Measurements from ENCODE around the gene SYNDIG1L. TPM values are rescaled to one million over a fixed set of nuclear protein-coding genes. Genes with fewer than 3 reads are reported as not detected.

SYNDIG1L gene
- total and polyA plus RNA-seq, 2 of the 13 experiments (the other 11 are each of a cell fraction or from before 2014, with no cell fraction given) = 0.04 TPM; not detected in 1

- POLR2A ChIA-PET = no interaction called here
- Histone ChIP-seq H3K4me3 (replicated peaks in 1 of 3; ENCODE audit: insufficient read depth in 1 of 3, low read depth in 2 of 3, low read length in 3 of 3) (no peak overlapping the region), H2AFZ (ENCODE audit: low read length) (no peak overlapping the region), H3K79me2 (ENCODE audit: insufficient read depth, low read length) (no peaks in the 10 kb centered on the region), H3K27me3 (ENCODE audit: control insufficient read depth in 1 of 2, insufficient read depth in 2 of 2, low read length in 2 of 2) (peaks cover 4 to 29% of the 10 kb centered on the region in 2 experiments), H3K9ac (ENCODE audit: insufficient read depth, low read depth, low read length) (no peak overlapping the region), H3K36me3 (replicated peaks in 1 of 2; ENCODE audit: control insufficient read depth in 1 of 2, insufficient read depth in 2 of 2, low read length in 2 of 2) (no peaks in the 10 kb centered on the region), H3K27ac (ENCODE audit: extremely low read length, insufficient read depth, low read length) (no peak overlapping the region), H4K20me1 (ENCODE audit: insufficient read depth, low read length) (no peaks in the 10 kb centered on the region), H3K4me1 (ENCODE audit: insufficient read depth, low read length) (no peaks in the 10 kb centered on the region), H3K9me3 (ENCODE audit: low read length) (no peaks in the 10 kb centered on the region), H3K4me2 (ENCODE audit: low read depth, low read length) (no peak overlapping the region)
- no peak for DNase-seq (ENCODE audit: low spot score)
- TF ChIP-seq ZNF557 (CRISPR knock-in tag; IDR thresholded peaks at IDR 0.05) = no peak
- no peak for TF ChIP-seq SAFB2 (CRISPR knock-in tag; IDR thresholded peaks at IDR 0.05; ENCODE audit: borderline replicate concordance, low read depth)
- TF ChIP-seq ZNF484 (CRISPR knock-in tag; IDR thresholded peaks at IDR 0.05; ENCODE audit: borderline replicate concordance, low read depth) = no peak
- no peak for TF ChIP-seq SP1 (IDR thresholded peaks at IDR 0.05)
- no peak for TF ChIP-seq SP1 (CRISPR knock-in tag; IDR thresholded peaks at IDR 0.05)
- no peak for TF ChIP-seq CCDC6 (CRISPR knock-in tag; IDR thresholded peaks at IDR 0.05)
- no peak for TF ChIP-seq THAP11 (CRISPR knock-in tag; IDR thresholded peaks at IDR 0.05)
- TF ChIP-seq, protein P1, sequence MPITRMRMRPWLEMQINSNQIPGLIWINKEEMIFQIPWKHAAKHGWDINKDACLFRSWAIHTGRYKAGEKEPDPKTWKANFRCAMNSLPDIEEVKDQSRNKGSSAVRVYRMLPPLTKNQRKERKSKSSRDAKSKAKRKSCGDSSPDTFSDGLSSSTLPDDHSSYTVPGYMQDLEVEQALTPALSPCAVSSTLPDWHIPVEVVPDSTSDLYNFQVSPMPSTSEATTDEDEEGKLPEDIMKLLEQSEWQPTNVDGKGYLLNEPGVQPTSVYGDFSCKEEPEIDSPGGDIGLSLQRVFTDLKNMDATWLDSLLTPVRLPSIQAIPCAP (CRISPR knock-in tag; IDR thresholded peaks at IDR 0.05; ENCODE audit: low read depth) = no peak
- no peak for TF ChIP-seq ZNF564 (CRISPR knock-in tag; IDR thresholded peaks at IDR 0.05)
- TF ChIP-seq ZFYVE20 (CRISPR knock-in tag; IDR thresholded peaks at IDR 0.05; ENCODE audit: borderline replicate concordance, low read depth) = no peak
- TF ChIP-seq ZNF737 (CRISPR knock-in tag; IDR thresholded peaks at IDR 0.05; ENCODE audit: borderline replicate concordance) = no peak
- no peak for TF ChIP-seq FOXO1 (CRISPR knock-in tag; IDR thresholded peaks at IDR 0.05)
- no peak for TF ChIP-seq ZNF629 (CRISPR knock-in tag; conservative IDR thresholded peaks at IDR 0.05)
- TF ChIP-seq ZUFSP (CRISPR knock-in tag; IDR thresholded peaks at IDR 0.05; ENCODE audit: borderline replicate concordance) = no peak
- no peak for ATAC-seq
- intact Hi-C loops (cut with micrococcal nuclease; ENCODE audit: unreplicated experiment) = no loop called here
- no peak for FAIRE-seq
- in situ Hi-C loops (cut with HindIII; ENCODE audit: extremely low pct_ligation_motif_present, low pct_unique_long_range_greater_than_20kb) = no loop called here
- no TSS peak for BruUV-seq (replicated peaks)
- WGBS (ENCODE audit: low lambda C conversion rate) = 3% methylated on average over 7 of the region's 7 CpGs
- CTCF ChIA-PET (ENCODE audit: low intra/inter-chr PET ratio, low total read pairs) = no interaction called here
Observed at GRCh38 chr14:74404435-74404834, 21.6 kb downstream of the SYNDIG1L start.
